Measurements from ENCODE around the gene TPCN1.

The TPCN1 gene

GRCh38 chr12:113221181-113221996 is at the start of gene TPCN1:
TSS of gene TPCN1 (plus strand) at chr12:113221464. CDS start at chr12:113226853, 5,389 bp downstream.
- ChIA-PET CTCF (interaction anchor here (0.6 kb wide), 2 partner anchors 34 to 734 kb away, joined by 3 read pairs; no protein-coding TSS in a partner anchor), POLR2A (ENCODE audit: low non-redundant PET) (interaction anchor here (0.5 to 0.9 kb wide), 5 partner anchors 24 to 113 kb away, joined by 3 to 6 read pairs (median 4); partner anchors contain the start of gene SLC8B1)
- no peak for TF ChIP-seq CTCF (conservative IDR thresholded peaks at IDR 0.05; ENCODE audit: low read depth)
- peak; percentile 98 for DNase-seq (ENCODE audit: low spot score)
- peak within 1 kb of the TSS; percentile 76 for H3K27ac ChIP-seq

GRCh38 chr12:113171543-113171942 is 49.7 kb upstream of the TPCN1 start:
- DNase-seq (ENCODE audit: low spot score): no peak
- POLR2A ChIA-PET (ENCODE audit: low non-redundant PET): no interaction called here
- H3K27ac ChIP-seq: no peak overlapping the region
- CTCF ChIA-PET: interaction anchor here (0.6 kb wide), 1 partner anchor 13 kb away, joined by 3 read pairs; no protein-coding TSS in a partner anchor
- no peak for TF ChIP-seq CTCF (conservative IDR thresholded peaks at IDR 0.05; ENCODE audit: low read depth)

- ChIA-PET POLR2A (ENCODE audit: low non-redundant PET) (no interaction called here), CTCF (no interaction called here)
- no peak for DNase-seq (ENCODE audit: low spot score)
- no peak for TF ChIP-seq CTCF (conservative IDR thresholded peaks at IDR 0.05; ENCODE audit: low read depth)
- H3K27ac ChIP-seq: no peak overlapping the region
These were observed 49.1 kb upstream of the TPCN1 start for GRCh38 chr12:113172185-113172584.

GRCh38 chr12:113173081-113173698 is 48.1 kb upstream of the TPCN1 start:
- CTCF ChIA-PET: interaction anchor here (0.6 to 1.8 kb wide), 5 partner anchors 16 to 141 kb away, joined by 3 to 8 read pairs (median 5); no protein-coding TSS in a partner anchor
- POLR2A ChIA-PET (ENCODE audit: low non-redundant PET): no interaction called here
- no peak overlapping the region for H3K27ac ChIP-seq
- DNase-seq (ENCODE audit: low spot score): no peak
- TF ChIP-seq CTCF (conservative IDR thresholded peaks at IDR 0.05; ENCODE audit: low read depth): no peak

- ChIA-PET CTCF (interaction anchor here (0.6 to 1.8 kb wide), 12 partner anchors 8 to 738 kb away, joined by 3 to 8 read pairs (median 4); partner anchors contain the start of genes CFAP73, DDX54 and RITA1), POLR2A (ENCODE audit: low non-redundant PET) (no interaction called here)
- peak; percentile 97 for TF ChIP-seq CTCF (conservative IDR thresholded peaks at IDR 0.05; ENCODE audit: low read depth)
- peak overlapping the region; percentile 44 for H3K27ac ChIP-seq
- DNase-seq (ENCODE audit: low spot score): peak; percentile 78
These were observed 46.5 kb upstream of the TPCN1 start for GRCh38 chr12:113174461-113175384.
